Endodermal cell (in vitro differentiated cells): ENCODE data around the gene GPR137B. TPM values are rescaled to one million over a fixed set of nuclear protein-coding genes. Genes with fewer than 3 reads are reported as not detected.
"Not testable (repeated sequence)": the region's sequence is repeated elsewhere in the genome, so short reads cannot be mapped to it uniquely, and the experiment has no call there.

ENCODE experiments used
- DNase-seq: peaks from one replicate; pipeline ENCODE4 v3.0.0-alpha.2; 2017
- H3K27ac ChIP-seq: 2 replicates; pipeline ENCODE4 v1.5.1; 2013; ENCODE audit warnings: mild to moderate bottlenecking, low read depth, low read length, moderate library complexity
- H3K27me3 ChIP-seq: 2 replicates; pipeline ENCODE4 v1.6.1; 2013; ENCODE audit warnings: mild to moderate bottlenecking, low read length, moderate library complexity; ENCODE audit not compliant: insufficient read depth, control insufficient read depth, poor library complexity, severe bottlenecking
- H3K36me3 ChIP-seq: 2 replicates; pipeline ENCODE4 v1.7.0; 2013; ENCODE audit warnings: mild to moderate bottlenecking, low read length, moderate library complexity; ENCODE audit not compliant: control insufficient read depth, insufficient read depth
- H3K4me1 ChIP-seq: one replicate; pipeline ENCODE4 v1.7.0; 2013; ENCODE audit warnings: low read length; ENCODE audit not compliant: control insufficient read depth, insufficient read depth
- H3K4me3 ChIP-seq: 2 replicates; pipeline ENCODE4 v1.5.1; 2013; ENCODE audit warnings: mild to moderate bottlenecking, low read length, moderate library complexity
- H3K9ac ChIP-seq: 2 replicates; pipeline ENCODE4 v1.6.1; 2013; ENCODE audit warnings: mild to moderate bottlenecking, low read length, moderate library complexity; ENCODE audit not compliant: poor library complexity, severe bottlenecking; ENCODE audit errors: extremely low read depth
- H3K9me3 ChIP-seq: 2 replicates; pipeline ENCODE4 v1.6.1; 2013; ENCODE audit warnings: mild to moderate bottlenecking, low read length, moderate library complexity; ENCODE audit not compliant: control insufficient read depth
- H3K27ac Mint-ChIP-seq: 2 replicates; pipeline ENCODE4 v1.8.0; 2020; ENCODE audit warnings: mixed read lengths
- H3K27me3 Mint-ChIP-seq: 2 replicates; pipeline ENCODE4 v1.8.0; 2021; ENCODE audit warnings: mild to moderate bottlenecking, mixed read lengths; ENCODE audit not compliant: insufficient read depth
- H3K36me3 Mint-ChIP-seq: 2 replicates; pipeline ENCODE4 v1.8.0; 2020; ENCODE audit warnings: low read depth, mixed read lengths
- H3K4me1 Mint-ChIP-seq: 2 replicates; pipeline ENCODE4 v1.8.0; 2020; ENCODE audit warnings: mixed read lengths
- H3K4me3 Mint-ChIP-seq: 2 replicates; pipeline ENCODE4 v1.8.0; 2020; ENCODE audit warnings: mild to moderate bottlenecking, moderate library complexity, mixed read lengths
- H3K9me3 Mint-ChIP-seq: 2 replicates; pipeline ENCODE4 v1.8.0; 2020; ENCODE audit warnings: mild to moderate bottlenecking, mixed read lengths
- WGBS, 2 experiments: methylation state at CpG; one replicate each; pipeline versions ENCODE4 v1.1.5 to v1.1.7; 2013; ENCODE audit warnings: missing lambda C conversion rate in 2 of 2, mixed read lengths in 1 of 2; ENCODE audit not compliant: insufficient coverage in 1 of 2, insufficient read length in 1 of 2; 5-methylcytosine and 5-hydroxymethylcytosine counted together
- total RNA-seq, 2 donors: library from RNA; stranded (reverse); fragmentation: NEBNext Ultra II Directional in 1 of 2; extraction: Animal tissue kit (Norgen Biotek cat#: 25700) in 1 of 2; gene quantifications; 2 replicates in 1 of 2; 3 replicates in 1 of 2; pipeline ENCODE4 v1.2.1, GENCODE V29; 2021
- TF ChIP-seq, protein P1 (sequence below): fragments of 200-600 bp; sonication (generic); conservative IDR thresholded peaks from 2 replicates; pipeline ENCODE4 v1.5.0; 2021; ENCODE audit warnings: antibody characterized with exemption, mild to moderate bottlenecking

The GPR137B gene
- total RNA-seq, 2 donors from 2014 or later: 2.8 to 6.7 TPM

GRCh38 chr1:236155841-236156503 lies 13.6 kb downstream of the GPR137B start:
- Mint-ChIP-seq H3K4me1 (peaks cover 7% of the 10 kb centered on the region), H3K27ac (no peak overlapping the region)
- WGBS, 2 experiments: 95 to 98% methylated on average over 10 to 15 of the region's 15 CpGs

DNA sequence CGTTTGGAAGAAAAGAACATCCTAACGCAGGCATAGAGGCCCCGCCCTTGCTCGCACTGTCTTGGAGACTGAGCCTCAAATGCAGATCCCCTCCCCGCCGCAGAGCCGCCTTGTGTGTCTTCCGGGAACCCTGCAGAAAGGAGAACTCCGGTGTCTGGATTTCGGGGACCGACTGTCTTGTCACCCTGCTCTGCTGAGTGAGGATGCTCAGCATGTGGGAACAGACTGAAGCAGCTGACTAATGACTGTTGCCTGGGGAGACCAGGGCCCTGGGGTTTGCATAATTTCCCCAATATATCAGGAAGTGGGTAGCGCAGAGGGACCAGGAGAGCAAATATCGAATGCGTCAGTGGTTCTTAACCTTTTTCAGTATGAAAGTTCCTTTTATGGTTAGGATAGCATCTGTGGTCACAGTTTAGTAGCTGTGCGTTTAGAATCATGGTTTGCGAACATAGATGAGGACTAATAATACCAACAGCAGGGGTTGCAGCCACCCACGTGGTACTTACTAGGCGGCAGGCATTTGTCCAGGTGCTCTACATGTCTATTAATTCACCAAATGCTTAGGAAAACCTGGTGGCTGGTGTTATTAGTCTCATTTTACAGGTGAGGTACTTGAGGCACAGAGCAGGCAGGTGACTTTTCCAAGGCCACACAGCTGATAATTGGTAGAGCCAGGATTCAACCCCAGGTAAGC lies 14.3 kb downstream of the GPR137B start:
- peaks cover 15% of the 10 kb centered on the region for H3K27me3 Mint-ChIP-seq
- H3K9me3 Mint-ChIP-seq: peaks cover 15% of the 10 kb centered on the region
- Histone ChIP-seq H3K9me3 (peaks cover 9% of the 10 kb centered on the region), H3K4me3 (no peak overlapping the region), H3K36me3 (no peaks in the 10 kb centered on the region), H3K4me1 (peaks cover 5% of the 10 kb centered on the region), H3K27me3 (no peaks in the 10 kb centered on the region), H3K27ac (no peak overlapping the region), H3K9ac (no peak overlapping the region)
- TF ChIP-seq, protein P1, sequence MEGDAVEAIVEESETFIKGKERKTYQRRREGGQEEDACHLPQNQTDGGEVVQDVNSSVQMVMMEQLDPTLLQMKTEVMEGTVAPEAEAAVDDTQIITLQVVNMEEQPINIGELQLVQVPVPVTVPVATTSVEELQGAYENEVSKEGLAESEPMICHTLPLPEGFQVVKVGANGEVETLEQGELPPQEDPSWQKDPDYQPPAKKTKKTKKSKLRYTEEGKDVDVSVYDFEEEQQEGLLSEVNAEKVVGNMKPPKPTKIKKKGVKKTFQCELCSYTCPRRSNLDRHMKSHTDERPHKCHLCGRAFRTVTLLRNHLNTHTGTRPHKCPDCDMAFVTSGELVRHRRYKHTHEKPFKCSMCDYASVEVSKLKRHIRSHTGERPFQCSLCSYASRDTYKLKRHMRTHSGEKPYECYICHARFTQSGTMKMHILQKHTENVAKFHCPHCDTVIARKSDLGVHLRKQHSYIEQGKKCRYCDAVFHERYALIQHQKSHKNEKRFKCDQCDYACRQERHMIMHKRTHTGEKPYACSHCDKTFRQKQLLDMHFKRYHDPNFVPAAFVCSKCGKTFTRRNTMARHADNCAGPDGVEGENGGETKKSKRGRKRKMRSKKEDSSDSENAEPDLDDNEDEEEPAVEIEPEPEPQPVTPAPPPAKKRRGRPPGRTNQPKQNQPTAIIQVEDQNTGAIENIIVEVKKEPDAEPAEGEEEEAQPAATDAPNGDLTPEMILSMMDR: no peak
- H3K27ac Mint-ChIP-seq: no peak overlapping the region
- 92 to 95% methylated on average over 16 to 18 of the region's 18 CpGs for WGBS, 2 experiments
- DNase-seq: no peak
- peaks cover under 1% of the 10 kb centered on the region for H3K36me3 Mint-ChIP-seq
- peaks cover 7% of the 10 kb centered on the region for H3K4me1 Mint-ChIP-seq
- no peak overlapping the region for H3K4me3 Mint-ChIP-seq

More at GRCh38 chr1:236155841-236156503, 13.6 kb downstream of the GPR137B start:
- Mint-ChIP-seq H3K36me3 (no peaks in the 10 kb centered on the region), H3K4me3 (no peak overlapping the region), H3K27me3 (peaks cover 15% of the 10 kb centered on the region), H3K9me3 (peaks cover 8% of the 10 kb centered on the region)
- peaks cover 2% of the 10 kb centered on the region for H3K9me3 ChIP-seq
- H3K36me3 ChIP-seq: no peaks in the 10 kb centered on the region
- peaks cover 5% of the 10 kb centered on the region for H3K4me1 ChIP-seq
- no peaks in the 10 kb centered on the region for H3K27me3 ChIP-seq
- DNase-seq: no peak
- no peak overlapping the region for H3K27ac ChIP-seq
- no peak overlapping the region for H3K4me3 ChIP-seq
- H3K9ac ChIP-seq: no peak overlapping the region
- TF ChIP-seq, protein P1: no peak

DNA sequence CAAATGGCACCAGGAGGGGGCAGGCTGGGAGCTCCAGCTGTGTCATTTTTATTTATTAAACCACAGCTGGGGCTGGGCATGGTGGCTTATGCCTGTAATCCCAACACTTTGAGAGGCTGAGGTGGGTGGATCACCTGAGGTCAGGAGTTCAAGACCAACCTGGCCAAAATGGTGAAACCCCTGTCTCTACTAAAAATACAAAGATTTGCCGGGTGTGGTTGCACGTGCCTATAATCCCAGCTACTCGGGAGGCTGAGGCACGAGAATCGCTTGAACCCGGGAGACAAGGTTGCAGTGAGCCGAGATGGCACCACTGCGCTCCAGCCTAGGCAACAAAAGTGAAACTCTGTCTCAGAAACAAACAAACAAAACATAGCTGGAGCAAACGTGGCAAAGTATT lies 15.7 kb downstream of the GPR137B start:
- not testable (repeated sequence) for H3K4me3 ChIP-seq, H3K4me1 ChIP-seq, DNase-seq, H3K9ac ChIP-seq, H3K4me1 Mint-ChIP-seq, H3K36me3 Mint-ChIP-seq, H3K4me3 Mint-ChIP-seq, H3K36me3 ChIP-seq, H3K27ac ChIP-seq, H3K27ac Mint-ChIP-seq, H3K27me3 ChIP-seq
- peaks cover 17% of the 10 kb centered on the region for H3K9me3 ChIP-seq
- Mint-ChIP-seq H3K27me3 (peaks cover 15% of the 10 kb centered on the region), H3K9me3 (peaks cover 29% of the 10 kb centered on the region)
- TF ChIP-seq, protein P1: peak; percentile 39
- WGBS, 2 experiments: 94 to 96% methylated on average over 6 to 8 of the region's 9 CpGs
